Breast epithelium (tissue), 4 donors: Measurements from ENCODE around the gene HCFC1. TPM values are rescaled to one million over a fixed set of nuclear protein-coding genes. Genes with fewer than 3 reads are reported as not detected.

Experiments
- DNase-seq, 2 donors: peaks; one replicate each; pipeline ENCODE4 v3.0.0-alpha.2; 2019; ENCODE audit warnings: low spot score in 2 of 2
- H3K27ac ChIP-seq, 2 donors: fragments of 200-600 bp; sonication (generic) in 1 of 2; one replicate each; pipeline ENCODE4 v1.5.1; 2016 to 2019; ENCODE audit warnings: mild to moderate bottlenecking in 1 of 2
- H3K27me3 ChIP-seq, 2 donors: fragments of 200-600 bp; sonication (generic) in 1 of 2; one replicate each; pipeline versions ENCODE4 v1.5.1 to v1.6.0; 2017 to 2019; ENCODE audit warnings: control low read depth in 1 of 2, mild to moderate bottlenecking in 1 of 2
- H3K36me3 ChIP-seq: fragments of 200-600 bp; one replicate; pipeline ENCODE4 v1.5.1; 2019
- H3K4me1 ChIP-seq, 2 donors: fragments of 200-600 bp; sonication (generic); one replicate each; pipeline ENCODE4 v1.5.1; 2016 to 2019; ENCODE audit warnings: control low read depth in 1 of 2
- H3K4me3 ChIP-seq, 3 donors: fragments of 200-600 bp; sonication (generic); 1 replicate in 2 of 3; 2 replicates in 1 of 3; pipeline ENCODE4 v1.5.1; 2016 to 2019; ENCODE audit warnings: mild to moderate bottlenecking in 3 of 3, moderate library complexity in 2 of 3
- H3K9me3 ChIP-seq, 2 donors: fragments of 200-600 bp; sonication (generic) in 1 of 2; one replicate each; pipeline ENCODE4 v1.5.1; 2016 to 2019; ENCODE audit warnings: control low read depth in 1 of 2
- CTCF ChIP-seq, 3 donors: fragments of 450-650 bp; IDR thresholded peaks; one replicate each; pipeline ENCODE4 v1.5.1; 2016 to 2017; ENCODE audit warnings: antibody characterized with exemption in 3 of 3, mild to moderate bottlenecking in 3 of 3, moderate library complexity in 3 of 3
- POLR2A ChIP-seq: fragments of 450-650 bp; IDR thresholded peaks from one replicate; pipeline ENCODE4 v1.6.1; 2016; ENCODE audit warnings: antibody characterized with exemption, mild to moderate bottlenecking, moderate library complexity
- POLR2AphosphoS5 ChIP-seq, 3 donors: sonication (generic); formaldehyde crosslinking; IDR thresholded peaks; one replicate each; pipeline ENCODE4 v1.6.1; 2017; ENCODE audit warnings: antibody characterized with exemption in 3 of 3
- intact Hi-C: fragments of 100-400 bp; cut with DNase I; formaldehyde crosslinking; loops from one replicate; pipeline ENCODE4 v1.15.1; 2023; ENCODE audit warnings: low total_unique reads
- total RNA-seq, 3 donors: library from RNA; depleted of rRNA; stranded (reverse); fragments of >200 nt; gene quantifications; one replicate each; pipeline ENCODE4 v1.1.0, GENCODE V29; 2016

HCFC1 gene
- total RNA-seq, 3 donors from 2014 or later, result 20.2 to 23.0 (median 22.6) TPM

GRCh38 chrX:154019061-154019621 is 47.5 kb upstream of the HCFC1 start:
- intact Hi-C loops, result no loop called here
- peak overlapping the region; percentile 68 to 96 for H3K27ac ChIP-seq
- H3K4me1 ChIP-seq, result no peaks in the 10 kb centered on the region
- H3K4me3 ChIP-seq, result peak overlapping the region; percentile 52 to 78 (median 62)
- no peaks in the 10 kb centered on the region for H3K36me3 ChIP-seq
- DNase-seq, result no peak
- no peak for TF ChIP-seq POLR2A
- no peak for TF ChIP-seq POLR2AphosphoS5 (IDR thresholded peaks at IDR 0.05)
- TF ChIP-seq CTCF (IDR thresholded peaks at IDR 0.05), result no peak
- H3K9me3 ChIP-seq, result no peaks in the 10 kb centered on the region
- peaks cover 4 to 56% of the 10 kb centered on the region in 2 donors for H3K27me3 ChIP-seq

GRCh38 chrX:154018518-154019060 is 47.0 kb upstream of the HCFC1 start:
- no peaks in the 10 kb centered on the region for H3K4me1 ChIP-seq
- no peaks in the 10 kb centered on the region for H3K36me3 ChIP-seq
- H3K27me3 ChIP-seq, result peaks cover 4 to 57% of the 10 kb centered on the region in 2 donors
- peak overlapping the region; percentile 52 to 78 (median 62) for H3K4me3 ChIP-seq
- intact Hi-C loops, result no loop called here
- H3K9me3 ChIP-seq, result no peaks in the 10 kb centered on the region
- peak overlapping the region; percentile 68 to 96 for H3K27ac ChIP-seq
- TF ChIP-seq POLR2AphosphoS5 (IDR thresholded peaks at IDR 0.05), result no peak
- TF ChIP-seq CTCF (IDR thresholded peaks at IDR 0.05), result no peak
- no peak for TF ChIP-seq POLR2A
- DNase-seq, result no peak

- Histone ChIP-seq H3K9me3 (no peaks in the 10 kb centered on the region), H3K27ac (peak overlapping the region; percentile 68 to 96), H3K36me3 (no peaks in the 10 kb centered on the region), H3K4me3 (peak overlapping the region; percentile 52 to 78 (median 62)), H3K27me3 (peaks cover 4 to 58% of the 10 kb centered on the region in 2 donors), H3K4me1 (no peaks in the 10 kb centered on the region)
- intact Hi-C loops, result no loop called here
- DNase-seq, result no peak
- TF ChIP-seq CTCF (IDR thresholded peaks at IDR 0.05) (no peak), POLR2A (no peak), POLR2AphosphoS5 (IDR thresholded peaks at IDR 0.05) (no peak)
Observed at GRCh38 chrX:154017766-154018517, 46.3 kb upstream of the HCFC1 start.

GRCh38 chrX:154016366-154017076 is 44.9 kb upstream of the HCFC1 start:
- intact Hi-C loops, result no loop called here
- Histone ChIP-seq H3K27ac (no peak overlapping the region), H3K36me3 (no peaks in the 10 kb centered on the region), H3K4me1 (no peaks in the 10 kb centered on the region), H3K9me3 (no peaks in the 10 kb centered on the region), H3K27me3 (peaks cover 4 to 63% of the 10 kb centered on the region in 2 donors), H3K4me3 (no peak overlapping the region)
- no peak for DNase-seq
- TF ChIP-seq CTCF (IDR thresholded peaks at IDR 0.05), result no peak
- TF ChIP-seq POLR2AphosphoS5 (IDR thresholded peaks at IDR 0.05), result no peak
